GM21786 (cell line): ENCODE data around the gene BTN1A1.
"Not testable (repeated sequence)": the region's sequence is repeated elsewhere in the genome, so short reads cannot be mapped to it uniquely, and the experiment has no call there.

ENCODE experiments used
- ATAC-seq: cut with Tn5 transposase; IDR thresholded peaks from one replicate; pipeline ENCODE4 v1.9.1; 2021; ENCODE audit not compliant: unreplicated experiment

BTN1A1 gene

GRCh38 chr6:26536571-26537159, 36.6 kb downstream of the BTN1A1 start:
- ATAC-seq, result no peak

GRCh38 chr6:26537160-26537845, 37.2 kb downstream of the BTN1A1 start:
- peak; percentile 51 for ATAC-seq

GRCh38 chr6:26537846-26538571, 37.9 kb downstream of the BTN1A1 start, which contains the start of gene HMGN4:
Gene HMGN4 (plus strand): TSS chr6:26538366. CDS start chr6:26545207, 6,841 bp downstream.
- peak; percentile 49 for ATAC-seq

GRCh38 chr6:26538572-26538902, 38.4 kb downstream of the BTN1A1 start:
- no peak for ATAC-seq

GRCh38 chr6:26539071-26539615, 39.0 kb downstream of the BTN1A1 start:
- ATAC-seq, result no peak

- no peak for ATAC-seq
Measured at GRCh38 chr6:26541579-26541978, 41.5 kb downstream of the BTN1A1 start.

GRCh38 chr6:26543953-26544352, 43.9 kb downstream of the BTN1A1 start:
- ATAC-seq, result no peak

- no peak for ATAC-seq
Measured at GRCh38 chr6:26544473-26544872, 44.4 kb downstream of the BTN1A1 start.

- no peak for ATAC-seq
Measured at GRCh38 chr6:26545627-26546026, 45.5 kb downstream of the BTN1A1 start.

GRCh38 chr6:26547363-26547762, 47.3 kb downstream of the BTN1A1 start:
- not testable (repeated sequence) for ATAC-seq

- no peak for ATAC-seq
Measured at GRCh38 chr6:26550250-26550993, 50.3 kb downstream of the BTN1A1 start.

- no peak for ATAC-seq
Measured at GRCh38 chr6:26552205-26552604, 52.1 kb downstream of the BTN1A1 start.

- no peak for ATAC-seq
Measured at GRCh38 chr6:26552640-26553188, 52.6 kb downstream of the BTN1A1 start.

- peak; percentile 36 for ATAC-seq
Measured at GRCh38 chr6:26553264-26553634, 53.1 kb downstream of the BTN1A1 start.

GRCh38 chr6:26553635-26554446, 53.7 kb downstream of the BTN1A1 start:
- peak; percentile 30 for ATAC-seq

- peak; percentile 5 for ATAC-seq
Measured at GRCh38 chr6:26554447-26554696, 54.3 kb downstream of the BTN1A1 start.

- no peak for ATAC-seq
Measured at GRCh38 chr6:26554697-26555504, 54.8 kb downstream of the BTN1A1 start.

- no peak for ATAC-seq
Measured at GRCh38 chr6:26555505-26556262, 55.6 kb downstream of the BTN1A1 start.
